Fibroblast of skin of left biceps (primary cell): ENCODE data around the gene PLEKHG3.

ENCODE experiments used
- DNase-seq, 2 experiments: peaks; one replicate each; pipeline ENCODE4 v3.0.0-alpha.2; 2013; ENCODE audit warnings: low read depth in 2 of 2

The PLEKHG3 gene

DNA sequence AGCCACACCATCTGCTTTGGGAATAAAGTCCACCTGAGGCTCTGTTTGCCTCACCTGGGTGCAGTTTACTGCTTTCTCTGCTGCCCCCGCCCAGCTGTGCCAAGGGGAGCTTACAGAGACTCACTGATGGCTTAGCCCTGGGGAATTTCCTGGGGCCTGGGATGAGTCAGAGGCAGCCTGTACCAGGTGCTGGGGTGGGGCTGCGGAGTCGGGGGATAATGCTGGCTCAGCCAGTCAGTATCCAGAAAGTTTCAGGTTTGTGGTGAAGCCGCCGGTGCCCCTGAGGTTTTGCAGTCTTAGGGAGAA is 22.3 kb downstream of the PLEKHG3 start:
- no peak for DNase-seq

DNA sequence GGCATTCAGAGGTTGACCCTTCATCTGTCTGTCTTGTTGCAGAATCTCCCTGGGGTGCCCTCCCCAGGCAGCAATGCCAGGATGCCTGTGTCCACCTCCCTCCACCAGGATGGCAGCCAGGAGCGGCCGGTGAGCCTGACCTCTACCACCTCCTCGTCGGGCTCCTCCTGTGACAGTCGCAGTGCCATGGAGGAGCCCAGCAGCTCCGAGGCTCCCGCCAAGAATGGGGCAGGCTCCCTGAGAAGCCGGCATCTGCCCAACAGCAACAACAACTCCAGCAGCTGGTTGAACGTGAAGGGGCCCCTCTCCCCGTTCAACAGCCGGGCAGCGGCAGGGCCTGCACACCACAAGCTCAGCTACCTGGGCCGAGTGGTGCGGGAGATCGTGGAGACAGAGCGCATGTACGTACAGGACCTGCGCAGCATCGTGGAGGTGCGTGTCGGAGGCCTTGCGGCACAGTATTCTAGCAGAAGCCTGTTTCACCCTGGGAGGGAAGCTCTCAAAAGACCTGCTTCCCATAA is 23.4 kb downstream of the PLEKHG3 start:
- no peak for DNase-seq

DNA sequence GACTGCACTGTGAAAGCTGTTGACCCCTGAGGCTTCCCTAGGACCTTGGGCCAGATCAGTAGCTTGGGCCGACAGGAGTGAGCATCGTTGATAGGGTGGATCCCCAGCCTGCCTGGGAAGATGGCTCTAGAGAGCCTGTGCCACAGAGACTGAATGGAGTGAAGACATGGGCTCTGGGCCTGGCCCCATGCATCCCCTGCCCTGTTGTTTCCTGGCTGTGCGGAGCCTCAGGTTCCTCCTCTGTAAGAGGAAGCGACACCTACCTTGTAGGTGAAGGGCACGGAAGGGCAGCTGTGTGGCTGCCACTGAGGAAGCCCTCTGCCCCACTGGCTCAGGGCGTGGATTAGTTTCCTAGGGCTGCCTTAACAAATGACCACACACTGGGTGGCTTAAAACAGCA is 23.9 kb downstream of the PLEKHG3 start:
- no peak for DNase-seq

DNA sequence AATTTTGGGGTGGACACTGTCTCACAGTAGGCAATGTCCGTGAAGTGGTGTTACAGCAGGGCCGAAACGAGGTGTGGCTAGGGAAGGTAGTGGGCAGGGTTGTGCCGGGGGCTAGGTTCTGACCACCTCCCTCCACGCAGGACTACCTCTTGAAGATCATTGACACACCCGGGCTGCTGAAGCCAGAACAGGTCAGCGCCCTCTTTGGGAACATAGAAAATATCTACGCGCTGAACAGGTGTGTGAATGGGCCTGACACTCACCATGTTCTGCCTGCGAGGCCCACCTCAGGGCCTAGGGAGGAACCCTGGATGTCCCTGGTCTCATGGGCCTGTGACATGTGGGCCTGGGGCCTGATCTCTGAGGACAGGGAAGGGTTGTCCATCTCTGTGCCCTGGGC is 24.6 kb downstream of the PLEKHG3 start:
- DNase-seq = no peak

DNA sequence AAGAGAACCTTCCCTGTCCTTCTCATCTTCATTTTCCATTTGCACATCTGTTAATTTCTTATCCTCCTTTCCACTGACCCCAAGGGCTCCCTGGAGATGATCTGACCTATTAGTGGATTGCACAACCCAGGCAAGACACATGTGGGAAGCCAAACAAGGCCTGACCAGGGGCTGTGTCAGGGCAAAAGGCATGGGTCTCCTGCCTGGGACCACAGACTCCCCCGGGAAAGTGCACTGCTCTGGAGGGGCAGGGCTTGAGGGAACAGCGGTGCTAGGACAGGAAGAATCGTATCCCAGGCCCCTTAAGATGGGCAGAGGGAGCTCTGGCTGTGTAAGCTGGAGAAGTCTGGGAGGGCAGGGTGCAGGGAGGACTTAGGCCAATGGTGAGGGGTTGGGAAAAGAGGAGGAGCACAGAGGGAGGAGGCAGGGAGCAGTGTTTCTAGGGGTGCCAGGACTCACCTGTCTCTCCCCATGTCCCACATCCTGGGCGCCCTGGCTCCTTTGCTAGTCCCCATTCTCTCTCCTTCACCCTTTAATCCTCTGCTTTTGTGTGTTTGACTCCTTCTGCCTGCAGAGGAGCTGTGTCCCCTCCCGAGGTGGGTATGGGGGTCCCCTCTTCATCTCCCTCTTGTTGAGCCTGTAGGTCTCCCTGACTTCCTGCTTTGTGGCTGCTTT is 25.3 kb downstream of the PLEKHG3 start:
- DNase-seq = no peak

DNA sequence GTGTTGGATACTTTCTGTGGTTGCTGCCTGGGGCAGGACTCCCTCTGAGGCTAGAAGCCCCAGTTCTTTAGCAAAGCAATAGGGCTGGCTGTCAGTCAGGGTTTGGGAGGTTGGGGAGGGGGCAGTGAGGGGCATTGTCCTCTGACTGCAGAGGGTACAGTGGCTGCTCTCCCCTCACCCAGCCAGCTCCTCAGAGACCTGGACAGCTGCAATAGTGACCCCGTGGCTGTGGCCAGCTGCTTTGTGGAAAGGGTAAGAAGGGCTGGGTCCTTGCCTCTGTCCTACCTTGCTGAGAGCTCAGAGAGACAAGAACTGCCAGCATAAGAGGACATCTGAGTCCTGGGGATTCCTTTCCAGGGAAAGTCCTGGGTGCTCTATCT is 25.8 kb downstream of the PLEKHG3 start:
- no peak for DNase-seq

DNA sequence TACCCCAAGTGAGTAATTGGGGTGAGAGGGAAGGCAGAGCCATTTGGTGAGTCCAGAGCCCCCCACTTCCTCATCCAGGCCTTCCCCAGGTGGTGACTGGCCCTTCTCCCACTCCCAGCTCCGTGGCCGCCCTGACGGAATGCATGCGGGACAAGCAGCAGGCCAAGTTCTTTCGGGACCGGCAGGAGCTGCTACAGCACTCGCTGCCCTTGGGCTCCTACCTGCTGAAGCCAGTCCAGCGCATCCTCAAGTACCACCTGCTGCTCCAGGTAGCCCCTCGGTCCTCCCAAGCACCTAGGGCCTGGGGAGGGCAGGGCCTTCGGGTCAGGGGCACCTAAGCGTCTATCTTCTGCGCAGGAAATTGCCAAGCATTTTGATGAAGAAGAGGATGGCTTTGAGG is 26.5 kb downstream of the PLEKHG3 start:
- no peak for DNase-seq

DNA sequence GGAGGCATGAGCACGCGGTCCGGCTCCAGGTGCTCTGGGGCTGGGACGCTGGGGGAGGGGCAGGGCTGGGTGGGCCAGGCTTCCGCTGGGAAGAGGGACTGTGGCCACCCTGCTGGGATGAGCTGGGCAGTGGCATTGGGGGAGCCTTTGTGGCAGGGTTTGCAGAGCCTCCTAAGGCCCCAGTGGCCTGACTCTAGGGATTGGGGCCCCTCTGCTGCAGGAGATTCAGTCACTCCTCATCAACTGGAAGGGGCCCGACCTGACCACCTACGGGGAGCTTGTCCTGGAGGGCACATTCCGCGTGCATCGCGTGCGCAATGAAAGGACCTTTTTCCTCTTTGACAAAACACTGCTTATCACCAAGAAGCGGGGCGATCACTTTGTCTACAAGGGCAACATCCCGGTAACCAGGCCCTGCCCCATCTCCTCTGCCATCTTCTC is 26.9 kb downstream of the PLEKHG3 start:
- no peak for DNase-seq

DNA sequence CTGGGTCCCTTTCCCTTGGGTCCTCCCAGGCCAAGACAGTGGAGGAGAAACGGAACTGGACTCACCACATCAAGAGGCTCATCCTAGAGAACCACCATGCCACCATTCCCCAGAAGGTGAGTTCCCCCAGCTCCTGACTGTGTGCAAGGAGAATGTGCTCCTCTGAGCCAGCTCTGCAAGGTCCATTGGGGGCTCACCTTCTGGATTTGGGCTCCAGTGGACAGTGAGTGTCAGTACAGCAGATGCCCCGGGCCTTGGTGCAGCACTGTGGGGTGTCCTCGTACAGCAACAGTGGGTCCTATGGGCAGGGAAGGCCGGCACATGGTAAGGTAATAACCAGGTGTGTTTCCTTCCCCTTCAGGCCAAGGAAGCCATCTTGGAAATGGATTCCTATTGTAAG is 27.8 kb downstream of the PLEKHG3 start:
- DNase-seq = no peak

DNA sequence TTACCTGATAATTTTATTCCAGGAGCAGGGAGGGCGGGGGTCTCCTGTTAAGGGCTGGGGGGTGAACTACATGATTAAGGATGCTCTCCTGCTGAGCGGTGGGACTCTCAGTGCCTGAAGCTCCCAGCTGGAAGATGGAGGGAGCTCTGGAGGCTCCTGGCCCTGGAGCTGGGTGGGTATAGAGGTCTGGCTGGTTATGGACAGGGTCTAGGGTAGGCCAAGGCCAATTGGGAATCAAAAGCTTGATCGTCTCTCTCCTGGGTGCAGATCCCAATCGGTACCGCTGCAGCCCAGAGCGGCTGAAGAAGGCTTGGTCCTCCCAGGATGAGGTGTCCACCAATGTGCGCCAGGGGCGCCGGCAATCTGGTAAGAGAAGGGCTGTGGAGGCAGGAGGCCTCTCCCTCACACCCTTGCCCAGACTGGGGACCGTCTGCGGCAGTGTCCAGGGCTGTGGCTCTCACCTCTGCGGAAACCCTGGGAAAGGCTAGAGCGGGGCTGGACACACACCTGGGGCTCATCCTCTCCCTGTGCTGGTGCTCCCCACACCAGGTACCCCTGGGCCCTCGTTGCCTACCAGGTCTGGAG is 28.4 kb downstream of the PLEKHG3 start:
- DNase-seq = no peak

DNA sequence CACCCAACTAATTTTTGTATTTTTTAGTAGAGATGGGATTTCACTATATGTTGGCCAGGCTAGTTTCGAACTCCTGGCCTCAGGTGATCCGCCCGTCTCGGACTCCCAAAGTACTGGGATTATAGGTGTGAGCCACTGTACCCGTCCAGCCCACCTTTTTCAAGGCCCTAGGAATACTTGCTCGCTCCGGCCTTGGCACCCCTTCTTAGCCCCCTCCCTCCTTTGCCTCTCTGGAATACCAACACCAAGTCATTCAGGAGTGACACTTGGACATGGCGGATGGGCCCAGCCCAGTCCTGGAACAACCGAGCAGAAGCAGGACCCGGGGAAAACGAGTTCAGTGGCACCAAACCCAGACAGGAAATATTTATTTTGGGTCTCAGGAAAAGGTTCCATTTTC is 29.1 kb downstream of the PLEKHG3 start:
- DNase-seq = no peak

DNA sequence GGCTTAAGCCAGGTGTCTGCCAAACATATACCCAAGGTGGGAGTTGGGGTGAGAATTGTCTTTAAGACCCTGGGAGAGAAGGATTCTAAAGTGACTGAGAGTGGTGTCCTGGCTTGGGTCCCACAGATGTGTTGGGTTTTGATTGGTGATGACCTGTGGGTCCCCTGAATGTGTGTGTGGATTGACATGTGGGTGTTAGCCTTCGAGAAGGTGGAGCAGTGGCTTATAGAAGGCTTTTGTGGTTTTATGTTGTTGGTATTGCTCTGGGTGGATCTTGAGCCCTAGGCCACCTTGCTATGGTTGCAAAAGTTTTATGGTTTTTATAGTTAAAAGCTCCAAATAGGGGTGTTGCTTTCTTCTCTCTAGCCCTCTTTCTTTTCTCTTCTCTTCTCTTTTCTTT is 29.7 kb downstream of the PLEKHG3 start:
- DNase-seq = no peak

DNA sequence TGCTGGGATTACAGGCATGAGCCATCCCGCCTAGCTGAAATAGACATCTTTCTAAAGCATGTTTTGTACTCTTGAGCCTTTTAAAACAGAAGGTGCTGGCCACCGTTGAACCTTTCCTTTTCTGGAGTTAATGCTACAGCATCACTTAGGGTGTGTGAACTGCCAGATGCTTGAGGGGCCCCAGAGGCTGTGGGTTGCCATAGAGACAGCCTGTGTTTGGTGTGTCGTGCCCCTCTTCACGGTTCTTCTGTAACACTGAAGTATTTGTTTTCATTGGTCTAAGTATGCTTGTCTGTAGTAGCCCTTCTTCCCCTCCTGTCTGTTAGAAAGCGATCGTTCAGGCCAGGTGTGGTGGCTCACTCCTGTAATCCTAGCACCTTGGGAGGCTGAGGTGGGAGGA is 30.8 kb downstream of the PLEKHG3 start:
- DNase-seq = no peak

DNA sequence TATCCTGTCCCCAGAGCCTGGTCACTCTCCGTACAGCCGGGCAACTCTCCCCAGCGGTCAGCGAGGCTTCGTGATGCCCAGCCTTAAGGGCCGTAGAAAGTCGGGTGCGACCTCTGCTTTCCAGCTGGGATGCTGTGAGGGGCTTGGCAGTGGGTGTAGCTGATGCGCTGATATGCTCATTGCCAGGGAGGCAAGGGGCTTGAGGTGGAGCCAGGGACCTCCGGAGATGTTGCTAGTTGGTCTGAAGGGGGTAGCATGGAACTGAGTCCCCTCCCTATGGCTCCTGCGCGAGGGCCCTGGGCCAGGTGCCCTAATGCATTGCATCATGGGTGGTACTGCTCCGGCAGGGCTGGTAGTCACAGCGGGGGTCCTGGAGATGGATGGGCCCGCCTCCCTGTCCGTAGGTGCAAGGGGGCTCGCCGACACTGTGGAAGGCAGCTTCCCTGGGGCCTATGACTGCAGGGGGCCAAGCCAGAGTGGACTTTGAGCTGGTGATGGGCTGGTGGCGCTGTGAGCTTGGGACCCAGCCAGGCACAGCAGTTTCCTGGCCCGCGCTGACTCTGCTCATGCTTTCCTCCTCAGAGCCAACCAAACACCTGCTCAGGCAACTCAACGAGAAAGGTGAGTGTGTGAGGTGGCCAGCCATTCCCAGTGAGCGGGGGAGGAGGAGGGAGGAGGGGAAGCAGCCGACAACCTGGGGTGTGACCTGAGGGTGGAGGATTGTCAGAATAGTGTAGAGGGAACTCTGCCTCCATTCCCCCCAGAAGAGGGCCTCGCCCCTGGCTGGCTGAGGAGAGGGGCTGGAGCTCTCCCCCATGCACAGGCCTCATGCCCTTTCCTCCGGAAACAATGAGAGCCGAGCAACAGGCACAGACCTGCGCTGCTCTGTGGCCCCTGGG is 32.3 kb downstream of the PLEKHG3 start:
- DNase-seq = no peak

DNA sequence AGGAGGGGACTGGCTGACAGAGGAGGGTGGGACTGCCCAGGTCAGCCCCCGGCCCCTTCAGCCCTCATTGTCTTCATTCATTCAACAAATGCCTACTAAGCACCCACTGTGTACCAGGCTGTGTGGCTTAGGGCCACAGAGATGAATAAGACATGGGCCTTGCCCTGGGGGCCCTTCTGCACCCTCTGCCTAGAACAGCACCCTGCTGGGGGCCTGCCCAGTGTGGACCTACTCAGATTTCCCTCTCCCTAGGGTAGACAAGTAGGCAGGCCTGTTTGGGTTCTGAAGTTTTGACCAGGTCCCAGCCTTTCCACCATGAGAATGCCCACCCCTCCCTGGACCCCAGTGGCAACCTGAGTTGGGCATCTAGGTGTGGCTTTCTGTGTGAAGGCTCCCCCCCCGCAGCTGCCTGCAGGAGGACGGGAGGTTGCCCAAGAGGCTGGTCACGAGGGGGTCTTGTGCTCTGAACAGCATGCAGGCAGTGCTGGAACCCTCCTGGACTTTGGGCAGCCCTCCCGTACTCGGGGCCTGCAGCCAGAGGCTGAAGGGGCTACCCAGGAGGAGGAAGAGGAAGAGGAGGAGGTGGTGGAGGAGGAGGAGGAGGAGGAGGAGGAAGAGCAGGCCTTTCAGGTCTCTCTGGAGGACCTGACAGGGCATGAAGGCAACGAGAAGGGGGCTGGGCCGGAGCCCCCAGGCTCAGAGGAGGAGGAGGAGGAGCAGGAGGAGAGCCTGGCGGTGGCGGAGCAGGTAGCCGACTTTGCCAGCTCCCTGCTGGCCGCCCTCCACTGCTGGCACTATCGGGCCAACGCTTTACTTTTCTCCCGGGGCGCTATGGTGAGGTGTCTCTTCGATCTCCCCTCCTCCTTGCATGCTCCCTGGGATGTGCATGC is 33.4 kb downstream of the PLEKHG3 start:
- no peak for DNase-seq

DNA sequence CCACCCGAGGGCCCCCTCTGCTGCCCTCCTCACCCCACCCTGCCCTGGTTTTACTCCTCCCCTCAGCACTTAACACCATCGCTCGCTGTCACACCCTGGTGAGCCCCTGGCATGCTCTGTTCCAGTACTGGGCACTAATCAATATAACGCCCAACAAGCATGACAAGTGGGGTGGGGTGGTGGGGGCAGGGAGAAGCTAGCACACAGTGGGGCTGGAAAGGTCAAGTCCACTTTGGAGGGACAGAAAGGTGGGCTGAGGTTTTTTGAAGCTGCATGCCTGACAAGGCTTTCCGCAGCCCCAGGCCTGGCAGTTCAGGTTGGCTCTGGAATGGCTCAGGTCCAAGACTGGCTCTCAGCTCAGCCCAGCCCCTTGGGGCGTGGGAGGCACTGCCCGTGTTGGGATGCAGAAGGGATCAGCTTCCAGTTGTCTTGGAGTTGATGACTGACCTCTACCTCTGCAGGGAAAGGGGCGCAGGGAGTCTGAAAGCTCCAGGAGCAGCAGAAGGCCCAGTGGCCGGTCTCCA is 34.1 kb downstream of the PLEKHG3 start:
- DNase-seq = no peak

DNA sequence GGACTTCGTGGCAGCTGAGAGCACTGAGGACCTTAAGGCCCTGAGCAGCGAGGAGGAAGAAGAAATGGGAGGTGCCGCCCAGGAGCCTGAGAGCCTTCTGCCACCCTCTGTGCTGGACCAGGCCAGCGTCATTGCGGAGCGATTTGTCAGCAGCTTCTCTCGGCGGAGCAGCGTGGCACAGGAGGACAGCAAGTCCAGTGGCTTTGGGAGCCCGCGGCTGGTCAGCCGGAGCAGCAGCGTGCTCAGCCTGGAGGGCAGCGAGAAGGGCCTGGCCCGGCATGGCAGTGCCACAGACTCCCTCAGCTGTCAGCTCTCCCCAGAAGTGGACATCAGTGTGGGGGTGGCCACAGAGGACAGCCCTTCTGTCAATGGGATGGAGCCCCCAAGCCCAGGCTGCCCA is 37.0 kb downstream of the PLEKHG3 start:
- DNase-seq = no peak

DNA sequence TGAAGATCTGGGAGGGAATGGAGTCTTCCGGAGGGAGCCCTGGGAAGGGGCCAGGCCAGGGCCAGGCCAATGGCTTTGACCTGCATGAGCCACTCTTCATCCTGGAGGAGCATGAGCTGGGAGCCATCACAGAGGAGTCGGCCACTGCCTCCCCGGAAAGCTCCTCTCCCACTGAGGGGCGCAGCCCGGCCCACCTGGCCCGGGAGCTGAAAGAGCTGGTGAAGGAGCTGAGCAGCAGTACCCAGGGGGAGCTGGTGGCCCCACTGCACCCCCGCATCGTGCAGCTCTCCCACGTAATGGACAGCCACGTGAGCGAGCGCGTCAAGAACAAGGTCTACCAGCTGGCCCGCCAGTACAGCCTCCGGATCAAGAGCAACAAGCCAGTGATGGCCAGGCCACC is 37.7 kb downstream of the PLEKHG3 start:
- no peak for DNase-seq

DNA sequence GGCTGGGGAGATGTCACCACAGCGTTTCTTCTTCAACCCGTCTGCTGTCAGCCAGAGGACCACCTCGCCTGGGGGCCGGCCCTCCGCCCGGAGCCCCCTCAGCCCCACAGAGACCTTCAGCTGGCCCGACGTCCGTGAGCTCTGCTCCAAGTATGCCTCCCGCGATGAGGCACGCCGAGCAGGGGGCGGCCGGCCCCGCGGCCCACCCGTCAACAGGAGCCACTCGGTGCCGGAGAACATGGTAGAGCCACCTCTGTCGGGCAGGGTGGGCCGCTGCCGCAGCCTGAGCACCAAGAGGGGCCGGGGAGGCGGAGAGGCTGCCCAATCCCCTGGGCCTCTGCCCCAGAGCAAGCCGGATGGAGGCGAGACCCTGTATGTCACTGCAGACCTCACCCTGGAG is 38.8 kb downstream of the PLEKHG3 start:
- DNase-seq = no peak

DNA sequence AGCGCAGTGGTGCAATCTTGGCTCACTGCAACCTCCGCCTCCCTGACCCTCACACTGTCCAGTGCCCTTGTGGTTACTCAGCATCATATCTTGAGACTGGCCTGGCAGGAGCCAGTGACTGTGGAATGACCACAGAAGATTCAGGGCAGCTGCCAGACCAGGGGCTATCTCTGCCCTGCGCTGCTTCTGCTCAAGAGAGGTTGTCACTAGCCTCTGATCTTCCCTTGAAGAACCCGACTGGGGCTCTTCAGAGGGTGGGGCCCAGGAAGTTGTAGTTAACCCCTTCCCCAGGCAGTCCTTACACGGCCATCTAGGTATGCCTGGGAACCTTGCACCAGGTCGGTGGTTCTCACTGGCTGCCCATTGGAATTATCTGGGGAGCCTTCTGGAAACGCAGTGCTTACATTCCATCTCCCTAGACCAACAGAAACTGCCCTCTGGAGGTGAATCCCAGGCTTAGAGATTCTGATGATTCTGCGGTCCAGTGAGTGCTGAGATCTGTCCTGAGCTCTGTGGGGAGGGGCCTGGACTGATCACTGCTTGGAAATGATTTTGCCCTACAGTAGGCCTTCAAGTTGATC is 41.4 kb downstream of the PLEKHG3 start:
- no peak for DNase-seq
